Measurements from ENCODE around the gene ARID5B.
A peak's percentile ranks its signal among the peaks of the same experiment; 100 is the strongest.

ARID5B gene

GRCh38 chr10:61892961-61893360, 8.5 kb upstream of the ARID5B start:
- Histone ChIP-seq H3K9me3 (ENCODE audit: control insufficient read depth, low read length) (no peaks in the 10 kb centered on the region), H3K4me2 (ENCODE audit: low read length) (no peak overlapping the region), H3K27ac (no peak overlapping the region), H3K27me3 (ENCODE audit: control insufficient read depth, insufficient read depth, low read length) (no peaks in the 10 kb centered on the region), H3K36me3 (ENCODE audit: control insufficient read depth, insufficient read depth, low read length) (no peaks in the 10 kb centered on the region), H3K9ac (no peak overlapping the region), H3K79me2 (no peaks in the 10 kb centered on the region), H3K4me1 (no peaks in the 10 kb centered on the region), H2AFZ (no peak overlapping the region), H3K4me3 (ENCODE audit: low read depth, low read length) (no peak overlapping the region)
- TF ChIP-seq, protein P1, sequence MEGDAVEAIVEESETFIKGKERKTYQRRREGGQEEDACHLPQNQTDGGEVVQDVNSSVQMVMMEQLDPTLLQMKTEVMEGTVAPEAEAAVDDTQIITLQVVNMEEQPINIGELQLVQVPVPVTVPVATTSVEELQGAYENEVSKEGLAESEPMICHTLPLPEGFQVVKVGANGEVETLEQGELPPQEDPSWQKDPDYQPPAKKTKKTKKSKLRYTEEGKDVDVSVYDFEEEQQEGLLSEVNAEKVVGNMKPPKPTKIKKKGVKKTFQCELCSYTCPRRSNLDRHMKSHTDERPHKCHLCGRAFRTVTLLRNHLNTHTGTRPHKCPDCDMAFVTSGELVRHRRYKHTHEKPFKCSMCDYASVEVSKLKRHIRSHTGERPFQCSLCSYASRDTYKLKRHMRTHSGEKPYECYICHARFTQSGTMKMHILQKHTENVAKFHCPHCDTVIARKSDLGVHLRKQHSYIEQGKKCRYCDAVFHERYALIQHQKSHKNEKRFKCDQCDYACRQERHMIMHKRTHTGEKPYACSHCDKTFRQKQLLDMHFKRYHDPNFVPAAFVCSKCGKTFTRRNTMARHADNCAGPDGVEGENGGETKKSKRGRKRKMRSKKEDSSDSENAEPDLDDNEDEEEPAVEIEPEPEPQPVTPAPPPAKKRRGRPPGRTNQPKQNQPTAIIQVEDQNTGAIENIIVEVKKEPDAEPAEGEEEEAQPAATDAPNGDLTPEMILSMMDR (IDR thresholded peaks at IDR 0.05): no peak

GRCh38 chr10:61894133-61894532, 7.4 kb upstream of the ARID5B start:
- Histone ChIP-seq H3K79me2 (no peaks in the 10 kb centered on the region), H3K27ac (no peak overlapping the region), H2AFZ (no peak overlapping the region), H3K9ac (no peak overlapping the region), H3K4me1 (no peaks in the 10 kb centered on the region), H3K4me2 (ENCODE audit: low read length) (no peak overlapping the region), H3K4me3 (ENCODE audit: low read depth, low read length) (no peak overlapping the region), H3K27me3 (ENCODE audit: control insufficient read depth, insufficient read depth, low read length) (no peaks in the 10 kb centered on the region), H3K36me3 (ENCODE audit: control insufficient read depth, insufficient read depth, low read length) (no peaks in the 10 kb centered on the region), H3K9me3 (ENCODE audit: control insufficient read depth, low read length) (no peaks in the 10 kb centered on the region)
- TF ChIP-seq, protein P1 (IDR thresholded peaks at IDR 0.05): no peak

DNA sequence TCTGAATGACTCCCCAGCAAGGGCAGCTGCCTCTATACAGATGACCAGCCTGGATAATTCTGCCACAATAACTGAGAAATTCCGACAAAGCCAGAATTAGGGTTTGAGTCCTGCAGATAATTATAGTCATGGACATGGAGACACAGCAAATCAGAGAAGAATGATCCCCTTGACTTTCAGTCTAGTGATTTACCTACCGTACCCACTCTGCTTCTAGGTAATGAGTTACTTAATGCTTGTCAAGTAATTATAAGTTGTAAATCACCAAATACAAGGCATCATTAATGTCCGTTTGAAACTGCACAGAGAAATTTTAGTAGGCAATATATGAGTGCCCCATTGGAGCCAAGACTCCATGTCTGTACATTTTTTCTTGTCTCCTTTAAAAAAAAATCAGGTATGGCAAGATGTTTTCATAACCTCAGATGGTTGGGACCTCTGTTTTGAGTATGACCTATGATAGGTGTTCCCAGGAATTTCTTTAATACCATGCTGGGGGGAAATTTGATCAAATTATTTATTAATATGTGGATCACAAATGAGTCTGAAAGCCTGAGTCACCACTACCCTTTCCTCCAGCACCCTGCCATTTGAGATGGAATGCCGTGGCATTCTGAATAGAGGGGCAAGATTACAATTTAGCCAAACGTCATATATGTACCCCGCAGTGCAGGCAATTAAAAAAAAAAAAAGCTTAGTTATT, 5.5 kb upstream of the ARID5B start:
- Histone ChIP-seq H3K9ac (no peak overlapping the region), H2AFZ (no peak overlapping the region), H3K4me1 (no peaks in the 10 kb centered on the region), H3K36me3 (ENCODE audit: control insufficient read depth, insufficient read depth, low read length) (no peaks in the 10 kb centered on the region), H3K27me3 (ENCODE audit: control insufficient read depth, insufficient read depth, low read length) (no peaks in the 10 kb centered on the region), H3K4me3 (ENCODE audit: low read depth, low read length) (no peak overlapping the region), H3K4me2 (ENCODE audit: low read length) (no peak overlapping the region), H3K79me2 (no peaks in the 10 kb centered on the region), H3K9me3 (ENCODE audit: control insufficient read depth, low read length) (no peaks in the 10 kb centered on the region), H3K27ac (no peak overlapping the region)
- TF ChIP-seq, protein P1 (IDR thresholded peaks at IDR 0.05): no peak

DNA sequence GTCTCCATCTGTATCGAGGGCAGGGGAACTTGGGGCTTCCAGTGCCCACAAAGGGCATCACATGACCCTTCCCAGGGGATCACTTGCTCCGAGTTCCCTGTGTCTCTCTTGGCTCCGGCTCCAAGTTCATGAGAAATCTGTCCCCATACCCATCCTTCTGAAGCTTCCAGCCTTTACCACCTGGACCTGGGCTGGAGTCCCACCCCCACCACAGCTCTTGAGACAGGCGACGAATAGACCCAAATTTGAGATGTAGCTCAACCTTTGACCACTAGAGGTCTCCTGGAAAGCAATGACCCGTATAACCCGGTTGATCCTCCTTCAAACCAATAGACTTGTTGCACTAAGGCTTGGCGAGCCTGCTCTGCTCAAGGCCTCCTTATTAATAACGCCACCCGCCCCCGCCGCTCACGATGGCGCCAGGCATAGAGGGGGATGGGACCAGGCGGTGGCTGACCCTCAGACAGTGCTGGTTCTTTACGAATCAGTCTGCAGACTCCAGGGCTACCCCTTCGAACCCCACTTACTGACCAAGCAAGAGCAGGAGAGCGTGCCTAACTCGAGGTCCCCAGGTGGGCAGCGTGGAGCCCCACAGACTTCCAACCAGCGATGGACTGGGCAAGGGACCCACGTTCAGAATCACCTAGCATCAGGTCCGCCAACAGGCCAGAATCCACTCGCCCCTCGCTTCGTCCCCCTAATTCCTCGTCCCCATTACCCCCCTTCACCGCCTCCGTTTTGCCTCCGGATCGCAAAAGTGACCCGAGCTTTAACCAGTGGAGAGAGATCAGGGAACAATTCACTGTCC, 4.4 kb upstream of the ARID5B start:
- H3K4me2 ChIP-seq (ENCODE audit: low read length): peak overlapping the region; percentile 74
- no peaks in the 10 kb centered on the region for H3K4me1 ChIP-seq
- H3K36me3 ChIP-seq (ENCODE audit: control insufficient read depth, insufficient read depth, low read length): no peaks in the 10 kb centered on the region
- no peaks in the 10 kb centered on the region for H3K27me3 ChIP-seq (ENCODE audit: control insufficient read depth, insufficient read depth, low read length)
- H3K9me3 ChIP-seq (ENCODE audit: control insufficient read depth, low read length): no peaks in the 10 kb centered on the region
- no peak overlapping the region for H3K27ac ChIP-seq
- peak overlapping the region; percentile 36 for H2AFZ ChIP-seq
- peak overlapping the region; percentile 49 for H3K4me3 ChIP-seq (ENCODE audit: low read depth, low read length)
- no peaks in the 10 kb centered on the region for H3K79me2 ChIP-seq
- H3K9ac ChIP-seq: no peak overlapping the region
- TF ChIP-seq, protein P1 (IDR thresholded peaks at IDR 0.05): peak; percentile 30

Data from parathyroid adenoma (tissue), 2 donors.